Body of pancreas (tissue), 4 donors: ENCODE results near the gene TSEN2.

Experiments used
- CTCF ChIP-seq, 7 experiments: fragments of 450-650 bp in 4 of 7; fragments of 200-600 bp in 3 of 7; sonication (generic) in 3 of 7; IDR thresholded peaks; one replicate each; pipeline ENCODE4 v1.5.1; 2016 to 2019; ENCODE audit warnings: antibody characterized with exemption in 7 of 7
- POLR2A ChIP-seq, 3 donors: fragments of 450-650 bp; IDR thresholded peaks; one replicate each; pipeline ENCODE4 v1.6.1; 2016; ENCODE audit warnings: antibody characterized with exemption in 3 of 3, mild to moderate bottlenecking in 2 of 3

- TF ChIP-seq CTCF (IDR thresholded peaks at IDR 0.05) (no peak), POLR2A (IDR thresholded peaks at IDR 0.05) (no peak)
These were observed 13.0 kb upstream of the TSEN2 start for GRCh38 chr3:12471241-12471640.
